Uterus (tissue), 4 donors: ENCODE data around the gene LPP. TPM values are rescaled to one million over a fixed set of nuclear protein-coding genes. Genes with fewer than 3 reads are reported as not detected.

Source experiments
- DNase-seq, 2 donors: peaks; one replicate each; pipeline ENCODE4 v3.0.0-alpha.2; 2019 to 2020
- H3K27ac ChIP-seq, 2 donors: fragments of 200-600 bp; sonication (generic); 1 replicate in 1 of 2; 2 replicates in 1 of 2; pipeline ENCODE4 v1.5.1; 2016 to 2018
- H3K27me3 ChIP-seq, 2 donors: fragments of 200-600 bp; sonication (generic); one replicate each; pipeline ENCODE4 v1.5.1; 2018 to 2019; ENCODE audit warnings: control low read depth in 1 of 2
- H3K36me3 ChIP-seq, 2 donors: fragments of 200-600 bp; sonication (generic); one replicate each; pipeline ENCODE4 v1.5.1; 2019; ENCODE audit warnings: control low read depth in 1 of 2
- H3K4me1 ChIP-seq, 2 donors: fragments of 200-600 bp; sonication (generic); one replicate each; pipeline ENCODE4 v1.5.1; 2018 to 2019; ENCODE audit warnings: control low read depth in 1 of 2
- H3K4me3 ChIP-seq, 2 donors: fragments of 200-600 bp; sonication (generic); 1 replicate in 1 of 2; 2 replicates in 1 of 2; pipeline ENCODE4 v1.5.1; 2018 to 2019; ENCODE audit warnings: mild to moderate bottlenecking in 1 of 2
- H3K9me3 ChIP-seq, 2 donors: fragments of 200-600 bp; sonication (generic); one replicate each; pipeline ENCODE4 v1.5.1; 2019; ENCODE audit warnings: control low read depth in 1 of 2
- POLR2A ChIP-seq, 2 donors: fragments of 450-650 bp; IDR thresholded peaks; one replicate each; pipeline ENCODE4 v1.6.1; 2016; ENCODE audit warnings: antibody characterized with exemption in 2 of 2, mild to moderate bottlenecking in 1 of 2, moderate library complexity in 1 of 2
- intact Hi-C: fragments of 100-400 bp; cut with DNase I; formaldehyde crosslinking; loops from one replicate; pipeline ENCODE4 v1.15.1; 2023; ENCODE audit warnings: low total_unique reads
- total RNA-seq, 4 donors: library from RNA; depleted of rRNA in 3 of 4; stranded (reverse); fragments of >200 nt in 3 of 4; gene quantifications; one replicate each; pipeline versions ENCODE4 v1.1.0 to v1.2.4, GENCODE V29; 2014 to 2023
- TF ChIP-seq, protein P1 (sequence below), 4 experiments: fragments of 200-600 bp in 2 of 4; fragments of 450-650 bp in 2 of 4; sonication (generic) in 2 of 4; IDR thresholded peaks; one replicate each; pipeline ENCODE4 v1.5.1; 2016 to 2019; ENCODE audit warnings: antibody characterized with exemption in 4 of 4, mild to moderate bottlenecking in 2 of 4, moderate library complexity in 1 of 4
- donor health status: DM: yes; HTN: yes; CAD: no.

LPP gene
- total RNA-seq, 4 donors from 2014 or later = 180 to 1,374 (median 712) TPM

DNA sequence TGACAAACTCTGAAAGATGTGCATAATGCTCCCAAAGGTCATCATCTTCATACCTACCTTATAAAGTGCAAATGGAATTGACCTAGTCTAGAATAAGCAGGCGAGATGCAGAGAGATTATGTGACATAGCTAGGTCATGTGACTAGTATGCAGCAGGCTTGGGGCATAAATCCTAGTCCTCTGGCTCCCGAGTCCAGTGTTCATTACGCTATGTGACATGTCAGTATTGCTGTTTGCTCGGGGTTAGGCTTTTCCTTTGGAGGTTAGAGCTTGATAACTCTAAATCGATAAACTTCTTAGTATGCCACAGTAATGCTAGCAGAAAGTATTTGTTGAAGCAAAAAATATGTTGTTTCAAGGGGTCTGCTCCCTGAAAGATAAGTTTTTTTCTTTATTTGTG, 536.1 kb downstream of the LPP start:
- Histone ChIP-seq H3K4me3 (no peak overlapping the region), H3K27me3 (no peaks in the 10 kb centered on the region), H3K4me1 (peaks cover 0 to 7% of the 10 kb centered on the region in 2 donors), H3K9me3 (no peaks in the 10 kb centered on the region), H3K36me3 (no peaks in the 10 kb centered on the region), H3K27ac (peak overlapping the region in 1 of 2 donors; percentile 11)
- no peak for DNase-seq
- TF ChIP-seq, protein P1, sequence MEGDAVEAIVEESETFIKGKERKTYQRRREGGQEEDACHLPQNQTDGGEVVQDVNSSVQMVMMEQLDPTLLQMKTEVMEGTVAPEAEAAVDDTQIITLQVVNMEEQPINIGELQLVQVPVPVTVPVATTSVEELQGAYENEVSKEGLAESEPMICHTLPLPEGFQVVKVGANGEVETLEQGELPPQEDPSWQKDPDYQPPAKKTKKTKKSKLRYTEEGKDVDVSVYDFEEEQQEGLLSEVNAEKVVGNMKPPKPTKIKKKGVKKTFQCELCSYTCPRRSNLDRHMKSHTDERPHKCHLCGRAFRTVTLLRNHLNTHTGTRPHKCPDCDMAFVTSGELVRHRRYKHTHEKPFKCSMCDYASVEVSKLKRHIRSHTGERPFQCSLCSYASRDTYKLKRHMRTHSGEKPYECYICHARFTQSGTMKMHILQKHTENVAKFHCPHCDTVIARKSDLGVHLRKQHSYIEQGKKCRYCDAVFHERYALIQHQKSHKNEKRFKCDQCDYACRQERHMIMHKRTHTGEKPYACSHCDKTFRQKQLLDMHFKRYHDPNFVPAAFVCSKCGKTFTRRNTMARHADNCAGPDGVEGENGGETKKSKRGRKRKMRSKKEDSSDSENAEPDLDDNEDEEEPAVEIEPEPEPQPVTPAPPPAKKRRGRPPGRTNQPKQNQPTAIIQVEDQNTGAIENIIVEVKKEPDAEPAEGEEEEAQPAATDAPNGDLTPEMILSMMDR (IDR thresholded peaks at IDR 0.05) = no peak
- TF ChIP-seq POLR2A (IDR thresholded peaks at IDR 0.05) = no peak
- intact Hi-C loops = no loop called here

DNA sequence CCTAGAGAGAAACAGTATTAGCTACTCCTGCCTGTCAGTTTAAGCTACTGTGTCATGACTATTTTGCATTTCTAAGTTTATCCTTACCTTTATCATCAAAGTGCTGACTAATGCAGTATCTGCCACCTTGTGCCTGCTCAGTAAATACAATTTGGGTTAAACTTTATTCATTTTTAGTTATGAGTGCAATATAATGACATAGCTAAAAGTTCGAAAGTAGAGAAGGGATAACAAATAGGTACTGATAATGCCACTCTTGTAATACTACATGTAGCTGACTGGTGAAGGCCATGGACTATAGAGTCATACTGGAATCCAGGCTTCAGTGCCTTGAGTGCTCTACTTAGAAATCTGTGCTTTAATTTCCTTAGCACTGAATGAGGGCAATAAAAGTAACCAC, 537.0 kb downstream of the LPP start:
- H3K27me3 ChIP-seq = no peaks in the 10 kb centered on the region
- no peaks in the 10 kb centered on the region for H3K36me3 ChIP-seq
- no peak overlapping the region for H3K27ac ChIP-seq
- H3K9me3 ChIP-seq = no peaks in the 10 kb centered on the region
- intact Hi-C loops = no loop called here
- no peak for DNase-seq
- no peak overlapping the region for H3K4me3 ChIP-seq
- TF ChIP-seq, protein P1 (IDR thresholded peaks at IDR 0.05) = no peak
- TF ChIP-seq POLR2A (IDR thresholded peaks at IDR 0.05) = no peak
- peaks cover 0 to 7% of the 10 kb centered on the region in 2 donors for H3K4me1 ChIP-seq

DNA sequence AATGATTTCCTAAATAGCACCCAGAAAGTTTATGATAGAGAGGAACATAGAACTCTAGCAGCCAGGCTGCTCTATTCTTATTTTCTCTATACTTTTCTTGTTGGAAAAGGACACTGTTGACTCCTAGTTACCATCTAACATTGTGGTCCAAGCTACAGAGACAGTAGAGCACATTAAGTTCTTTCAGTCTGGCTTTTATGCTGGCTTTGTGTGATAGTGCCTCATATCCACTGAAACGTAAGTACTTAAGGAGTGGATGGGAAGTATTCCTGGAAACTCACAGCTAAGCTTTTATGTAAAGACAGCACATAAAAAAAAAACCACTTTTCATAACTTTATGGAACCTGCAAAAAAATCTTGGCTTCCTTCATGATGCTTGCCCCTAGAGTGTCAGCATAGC, 537.7 kb downstream of the LPP start:
- Histone ChIP-seq H3K36me3 (no peaks in the 10 kb centered on the region), H3K4me3 (no peak overlapping the region), H3K9me3 (no peaks in the 10 kb centered on the region), H3K27me3 (no peaks in the 10 kb centered on the region), H3K27ac (no peak overlapping the region), H3K4me1 (peaks cover 0 to 7% of the 10 kb centered on the region in 2 donors)
- DNase-seq = no peak
- no peak for TF ChIP-seq POLR2A (IDR thresholded peaks at IDR 0.05)
- TF ChIP-seq, protein P1 (IDR thresholded peaks at IDR 0.05) = no peak
- intact Hi-C loops = no loop called here

DNA sequence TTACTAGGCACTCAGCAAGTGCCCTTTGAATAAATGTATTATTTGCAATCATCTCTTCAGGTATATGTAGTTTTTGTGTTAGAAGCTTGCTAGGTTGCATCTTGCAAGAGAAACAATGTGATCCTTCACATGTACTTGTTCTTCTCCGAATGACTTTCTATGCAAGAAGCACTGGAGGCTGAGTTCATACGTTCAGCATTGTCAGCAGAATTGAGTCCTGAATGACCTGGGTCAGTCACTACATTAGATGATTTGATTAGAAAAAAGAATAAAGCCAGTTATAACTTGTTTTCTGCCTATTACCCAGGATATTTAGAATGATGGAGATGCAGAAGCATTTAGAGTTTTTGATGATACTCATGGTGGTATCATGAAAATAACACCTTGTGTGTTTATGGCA, 538.7 kb downstream of the LPP start:
- Histone ChIP-seq H3K27ac (no peak overlapping the region), H3K4me1 (peaks cover 0 to 7% of the 10 kb centered on the region in 2 donors), H3K4me3 (no peak overlapping the region), H3K36me3 (no peaks in the 10 kb centered on the region), H3K27me3 (no peaks in the 10 kb centered on the region), H3K9me3 (no peaks in the 10 kb centered on the region)
- intact Hi-C loops = no loop called here
- no peak for TF ChIP-seq POLR2A (IDR thresholded peaks at IDR 0.05)
- TF ChIP-seq, protein P1 (IDR thresholded peaks at IDR 0.05) = no peak
- DNase-seq = no peak

DNA sequence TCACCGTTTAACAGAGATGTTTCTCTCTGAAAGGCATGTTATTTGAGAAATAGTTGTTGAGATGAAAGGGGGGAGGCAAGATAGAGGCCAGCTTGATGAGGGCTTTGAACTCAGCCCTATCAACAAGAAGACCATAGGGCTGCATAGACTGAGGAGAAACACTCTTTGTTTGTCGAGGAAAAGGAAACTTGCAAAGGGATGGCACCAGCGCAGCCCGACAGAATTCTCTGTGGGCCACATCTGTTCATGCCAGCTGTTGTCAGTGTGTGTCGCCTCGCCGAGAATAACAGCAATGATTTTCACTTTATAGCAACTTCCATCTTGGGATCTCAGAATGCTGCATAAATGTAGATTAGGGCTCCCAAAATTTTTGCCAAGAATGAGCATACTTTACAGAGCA, 539.5 kb downstream of the LPP start:
- intact Hi-C loops = no loop called here
- TF ChIP-seq, protein P1 (IDR thresholded peaks at IDR 0.05) = no peak
- TF ChIP-seq POLR2A (IDR thresholded peaks at IDR 0.05) = no peak
- no peaks in the 10 kb centered on the region for H3K27me3 ChIP-seq
- H3K4me3 ChIP-seq = no peak overlapping the region
- DNase-seq = no peak
- peaks cover 0 to 7% of the 10 kb centered on the region in 2 donors for H3K4me1 ChIP-seq
- H3K36me3 ChIP-seq = no peaks in the 10 kb centered on the region
- H3K27ac ChIP-seq = no peak overlapping the region
- H3K9me3 ChIP-seq = no peaks in the 10 kb centered on the region
